ENCODE data around the gene SLC34A3.

DNA sequence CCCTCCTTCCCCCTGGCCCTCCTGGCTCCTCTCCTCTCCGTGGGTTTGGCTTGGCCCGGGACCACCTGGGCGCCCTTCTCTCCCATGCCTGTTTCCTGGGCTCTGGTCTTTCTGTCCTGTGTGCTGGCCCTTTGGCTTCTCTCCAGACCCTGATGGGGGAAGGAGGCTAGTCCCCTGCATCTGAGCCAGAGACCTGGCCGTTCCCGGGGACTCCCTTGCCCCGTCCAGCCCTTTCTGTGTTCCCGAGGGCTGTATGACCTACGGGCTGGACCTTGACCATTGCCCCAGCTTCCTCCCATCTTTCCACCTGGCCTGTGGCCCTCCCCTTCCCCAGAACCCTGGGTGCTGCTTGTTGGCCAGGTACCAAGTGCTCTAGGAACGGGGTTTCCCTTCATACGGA is 32.8 kb downstream of the SLC34A3 start:
- TF ChIP-seq POLR2A (IDR thresholded peaks at IDR 0.05) (no peak), POLR2AphosphoS5 (IDR thresholded peaks at IDR 0.05) (no peak)
- TF ChIP-seq, protein P1, sequence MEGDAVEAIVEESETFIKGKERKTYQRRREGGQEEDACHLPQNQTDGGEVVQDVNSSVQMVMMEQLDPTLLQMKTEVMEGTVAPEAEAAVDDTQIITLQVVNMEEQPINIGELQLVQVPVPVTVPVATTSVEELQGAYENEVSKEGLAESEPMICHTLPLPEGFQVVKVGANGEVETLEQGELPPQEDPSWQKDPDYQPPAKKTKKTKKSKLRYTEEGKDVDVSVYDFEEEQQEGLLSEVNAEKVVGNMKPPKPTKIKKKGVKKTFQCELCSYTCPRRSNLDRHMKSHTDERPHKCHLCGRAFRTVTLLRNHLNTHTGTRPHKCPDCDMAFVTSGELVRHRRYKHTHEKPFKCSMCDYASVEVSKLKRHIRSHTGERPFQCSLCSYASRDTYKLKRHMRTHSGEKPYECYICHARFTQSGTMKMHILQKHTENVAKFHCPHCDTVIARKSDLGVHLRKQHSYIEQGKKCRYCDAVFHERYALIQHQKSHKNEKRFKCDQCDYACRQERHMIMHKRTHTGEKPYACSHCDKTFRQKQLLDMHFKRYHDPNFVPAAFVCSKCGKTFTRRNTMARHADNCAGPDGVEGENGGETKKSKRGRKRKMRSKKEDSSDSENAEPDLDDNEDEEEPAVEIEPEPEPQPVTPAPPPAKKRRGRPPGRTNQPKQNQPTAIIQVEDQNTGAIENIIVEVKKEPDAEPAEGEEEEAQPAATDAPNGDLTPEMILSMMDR (IDR thresholded peaks at IDR 0.05) = no peak
